Ishikawa (cell line): ENCODE data around the gene ANK3.
A peak's percentile ranks its signal among the peaks of the same experiment; 100 is the strongest.

Experiments used
- CEBPB ChIP-seq: IDR thresholded peaks from 2 replicates; pipeline ENCODE4 v1.6.1; 2012
- CREB1 ChIP-seq: IDR thresholded peaks from 2 replicates; pipeline ENCODE4 v1.6.1; 2012; ENCODE audit warnings: low read depth
- EGR1 ChIP-seq: IDR thresholded peaks from 2 replicates; pipeline ENCODE4 v1.6.1; 2012
- EP300 ChIP-seq: IDR thresholded peaks from 2 replicates; pipeline ENCODE4 v1.6.1; 2012; ENCODE audit warnings: borderline replicate concordance
- FOXM1 ChIP-seq: IDR thresholded peaks from 2 replicates; pipeline ENCODE4 v1.6.1; 2012; ENCODE audit warnings: low read depth, borderline replicate concordance
- MAX ChIP-seq: IDR thresholded peaks from 2 replicates; pipeline ENCODE4 v1.6.1; 2012
- NFIC ChIP-seq: IDR thresholded peaks from 2 replicates; pipeline ENCODE4 v1.6.1; 2012
- RAD21 ChIP-seq: IDR thresholded peaks from 2 replicates; pipeline ENCODE4 v1.6.1; 2012; ENCODE audit warnings: low read depth
- REST ChIP-seq: IDR thresholded peaks from 2 replicates; pipeline ENCODE4 v1.6.1; 2012; ENCODE audit warnings: low read depth, mild to moderate bottlenecking
- TAF1 ChIP-seq: IDR thresholded peaks from 2 replicates; pipeline ENCODE4 v1.6.1; 2012; ENCODE audit warnings: low read depth, mild to moderate bottlenecking
- TCF12 ChIP-seq: IDR thresholded peaks from 2 replicates; pipeline ENCODE4 v1.6.1; 2012; ENCODE audit warnings: low read depth
- TEAD4 ChIP-seq: IDR thresholded peaks from 2 replicates; pipeline ENCODE4 v1.6.1; 2012
- USF1 ChIP-seq: IDR thresholded peaks from 2 replicates; pipeline ENCODE4 v1.6.1; 2012
- YY1 ChIP-seq: IDR thresholded peaks from 2 replicates; pipeline ENCODE4 v1.6.1; 2012; ENCODE audit warnings: low read depth
- ZBTB7A ChIP-seq: IDR thresholded peaks from 2 replicates; pipeline ENCODE4 v1.6.1; 2012; ENCODE audit warnings: low read depth

Gene ANK3

DNA sequence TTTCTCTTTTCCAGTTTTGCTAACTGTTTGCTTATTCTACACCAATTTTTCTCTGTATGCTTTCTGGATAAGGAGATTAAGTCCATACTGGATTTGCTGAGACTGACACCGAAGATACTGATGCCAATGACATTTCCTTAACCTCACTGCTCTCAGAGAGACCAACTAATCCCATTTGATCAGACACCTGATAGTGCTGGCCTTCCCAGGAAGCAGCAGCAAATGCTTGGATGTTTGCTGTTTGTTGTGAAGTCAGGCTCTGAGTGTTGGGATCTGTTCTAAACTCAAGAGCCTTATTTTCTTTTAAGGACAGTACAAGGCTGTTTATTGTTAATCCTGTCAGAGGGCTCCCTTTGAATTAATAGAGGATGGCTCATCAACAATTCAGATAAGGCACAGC, 143.3 kb downstream of the ANK3 start:
- TF ChIP-seq NFIC (no peak), FOXM1 (no peak), CREB1 (no peak), REST (no peak), MAX (no peak), USF1 (no peak), EGR1 (no peak), ZBTB7A (no peak), TCF12 (no peak), RAD21 (no peak), CEBPB (no peak), EP300 (no peak), TAF1 (no peak), TEAD4 (no peak), YY1 (no peak)

GRCh38 chr10:60239228-60239627, 150.4 kb downstream of the ANK3 start:
- TF ChIP-seq CEBPB: no peak
- TF ChIP-seq MAX: no peak
- TF ChIP-seq USF1: no peak

DNA sequence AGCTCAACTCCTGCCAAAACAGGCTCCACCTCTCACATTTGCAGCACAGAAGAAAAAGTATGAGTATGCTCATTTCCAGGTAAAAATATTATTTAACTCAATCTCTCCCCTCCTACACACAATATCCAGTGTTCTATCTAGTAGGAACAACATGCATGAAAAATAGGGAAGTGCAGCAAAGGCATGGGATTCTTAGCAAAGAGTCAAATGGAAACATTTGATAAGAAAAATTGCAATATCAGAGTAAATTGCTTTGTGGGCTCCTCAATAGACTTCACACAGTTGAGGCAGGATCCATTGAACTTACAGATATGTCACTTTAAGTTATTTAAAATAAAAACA, 150.9 kb downstream of the ANK3 start:
- no peak for TF ChIP-seq MAX
- no peak for TF ChIP-seq YY1
- TF ChIP-seq ZBTB7A: no peak
- no peak for TF ChIP-seq TAF1
- TF ChIP-seq TCF12: no peak
- TF ChIP-seq NFIC: no peak
- no peak for TF ChIP-seq TEAD4
- no peak for TF ChIP-seq RAD21
- TF ChIP-seq CREB1: no peak
- no peak for TF ChIP-seq EP300
- no peak for TF ChIP-seq REST
- TF ChIP-seq EGR1: no peak
- no peak for TF ChIP-seq CEBPB
- no peak for TF ChIP-seq USF1
- no peak for TF ChIP-seq FOXM1

DNA sequence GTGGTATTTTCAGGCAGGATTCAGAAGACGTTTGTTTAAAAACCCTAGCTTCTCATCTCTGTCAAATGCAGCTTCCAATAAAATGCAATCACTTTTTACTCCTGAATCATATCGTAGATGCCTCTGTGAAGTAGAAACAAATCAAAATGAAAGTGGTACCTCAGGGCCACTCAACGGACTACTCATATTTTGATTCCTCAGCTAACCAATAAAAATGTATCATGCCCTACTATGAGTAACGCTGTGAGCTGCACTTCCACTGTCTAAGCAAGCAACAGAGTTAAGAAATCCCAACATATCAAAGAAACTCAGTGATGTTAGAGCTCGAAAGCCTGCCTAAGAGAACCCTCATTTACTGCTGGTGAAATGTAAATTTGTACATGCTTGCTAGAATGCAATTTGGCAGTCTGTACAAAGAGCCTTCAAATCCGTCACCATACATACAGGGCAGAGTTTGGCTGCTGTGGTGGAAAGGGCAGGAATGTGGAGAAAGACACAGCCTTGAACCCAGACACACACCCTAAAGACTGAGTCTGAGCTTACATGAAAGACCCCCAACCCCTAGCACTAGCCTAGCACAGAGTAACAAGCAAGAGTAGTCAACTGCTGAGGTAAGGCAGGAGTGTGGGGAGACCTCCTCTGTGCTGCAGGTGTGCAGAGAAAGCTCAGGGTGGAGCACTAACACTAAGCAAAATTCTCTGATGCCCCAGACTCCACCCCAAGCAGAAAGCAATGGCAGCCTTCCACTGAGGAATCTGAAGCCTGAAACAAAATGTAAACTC, 151.5 kb downstream of the ANK3 start:
- TF ChIP-seq RAD21 (peak; percentile 59), EP300 (no peak)

- TF ChIP-seq NFIC: no peak
- TF ChIP-seq CREB1: no peak
- TF ChIP-seq ZBTB7A: no peak
- no peak for TF ChIP-seq USF1
- no peak for TF ChIP-seq REST
- TF ChIP-seq EP300: no peak
- TF ChIP-seq MAX: no peak
- no peak for TF ChIP-seq RAD21
- TF ChIP-seq TEAD4: no peak
- TF ChIP-seq TAF1: no peak
- TF ChIP-seq TCF12: no peak
- no peak for TF ChIP-seq CEBPB
- no peak for TF ChIP-seq EGR1
- TF ChIP-seq FOXM1: no peak
- no peak for TF ChIP-seq YY1
These were observed 152.7 kb downstream of the ANK3 start for GRCh38 chr10:60236869-60237524.
